A549 (cell line): ENCODE data around the gene TFF3.

Experiments
- BHLHE40 ChIP-seq: IDR thresholded peaks from 2 replicates; pipeline ENCODE4 v1.6.1; 2012; ENCODE audit warnings: low read depth, low read length, inconsistent platforms
- CHD2 ChIP-seq: fragments of 150-350 bp; IDR thresholded peaks from 2 replicates; pipeline ENCODE4 v1.6.1; 2014; ENCODE audit warnings: low read length; ENCODE audit not compliant: partially characterized antibody
- CTCF ChIP-seq: fragments of >200 bp; sonication (Bioruptor Twin); formaldehyde crosslinking; IDR thresholded peaks from 3 replicates; pipeline ENCODE4 v1.5.1; 2016
- HDAC2 ChIP-seq: fragments of 200-600 bp; sonication (generic); IDR thresholded peaks from 2 replicates; pipeline ENCODE4 v1.6.1; 2016
- MAX ChIP-seq: IDR thresholded peaks from 2 replicates; pipeline ENCODE4 v1.6.1; 2012
- MAZ ChIP-seq: fragments of 150-350 bp; IDR thresholded peaks from 2 replicates; pipeline ENCODE4 v1.6.1; 2014; ENCODE audit warnings: antibody characterized with exemption, low read depth, low read length, borderline replicate concordance
- POLR2A ChIP-seq: IDR thresholded peaks from 2 replicates; pipeline ENCODE4 v1.6.1; 2012; ENCODE audit warnings: mild to moderate bottlenecking, low read length

GRCh38 chr21:42262831-42263231 is 52.4 kb downstream of the TFF3 start:
- TF ChIP-seq CHD2 (no peak), MAZ (no peak), HDAC2 (no peak), CTCF (no peak), MAX (no peak), BHLHE40 (no peak), POLR2A (no peak)
